ENCODE data around the gene SLITRK1. TPM values are rescaled to one million over a fixed set of nuclear protein-coding genes. Genes with fewer than 3 reads are reported as not detected.
A peak's percentile ranks its signal among the peaks of the same experiment; 100 is the strongest.

Gene SLITRK1
- total and polyA plus RNA-seq, 2 donors from 2014 or later: not detected

GRCh38 chr13:83839146-83839545 is 43.1 kb downstream of the SLITRK1 start:
- peak in 3 of 5 donors; percentile 37 to 86 (median 80) for DNase-seq
- H3K27ac ChIP-seq (ENCODE audit: low read depth in 2 of 2, low read length in 2 of 2): no peak overlapping the region
- no peaks in the 10 kb centered on the region for H3K9me3 ChIP-seq (ENCODE audit: control insufficient read depth in 2 of 3, insufficient read depth in 1 of 3, low read length in 3 of 3)
- intact Hi-C loops (cut with DNase I): no loop called here
- TF ChIP-seq, protein P1, sequence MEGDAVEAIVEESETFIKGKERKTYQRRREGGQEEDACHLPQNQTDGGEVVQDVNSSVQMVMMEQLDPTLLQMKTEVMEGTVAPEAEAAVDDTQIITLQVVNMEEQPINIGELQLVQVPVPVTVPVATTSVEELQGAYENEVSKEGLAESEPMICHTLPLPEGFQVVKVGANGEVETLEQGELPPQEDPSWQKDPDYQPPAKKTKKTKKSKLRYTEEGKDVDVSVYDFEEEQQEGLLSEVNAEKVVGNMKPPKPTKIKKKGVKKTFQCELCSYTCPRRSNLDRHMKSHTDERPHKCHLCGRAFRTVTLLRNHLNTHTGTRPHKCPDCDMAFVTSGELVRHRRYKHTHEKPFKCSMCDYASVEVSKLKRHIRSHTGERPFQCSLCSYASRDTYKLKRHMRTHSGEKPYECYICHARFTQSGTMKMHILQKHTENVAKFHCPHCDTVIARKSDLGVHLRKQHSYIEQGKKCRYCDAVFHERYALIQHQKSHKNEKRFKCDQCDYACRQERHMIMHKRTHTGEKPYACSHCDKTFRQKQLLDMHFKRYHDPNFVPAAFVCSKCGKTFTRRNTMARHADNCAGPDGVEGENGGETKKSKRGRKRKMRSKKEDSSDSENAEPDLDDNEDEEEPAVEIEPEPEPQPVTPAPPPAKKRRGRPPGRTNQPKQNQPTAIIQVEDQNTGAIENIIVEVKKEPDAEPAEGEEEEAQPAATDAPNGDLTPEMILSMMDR (IDR thresholded peaks at IDR 0.05; ENCODE audit: borderline replicate concordance, extremely low read depth, insufficient read depth): no peak
- no peaks in the 10 kb centered on the region for H3K36me3 ChIP-seq (ENCODE audit: control insufficient read depth in 2 of 3, insufficient read depth in 3 of 3, low read length in 3 of 3)
- H3K9ac ChIP-seq (ENCODE audit: low read length in 3 of 3): no peak overlapping the region
- H3K27me3 ChIP-seq (ENCODE audit: control insufficient read depth, insufficient read depth, low read length): no peaks in the 10 kb centered on the region
- no peak for FAIRE-seq
- no peaks in the 10 kb centered on the region for H3K4me1 ChIP-seq (ENCODE audit: control insufficient read depth in 2 of 3, insufficient read depth in 2 of 3, low read depth in 1 of 3, low read length in 3 of 3)
- H3K4me3 ChIP-seq (ENCODE audit: low read length in 3 of 3): no peak overlapping the region

- TF ChIP-seq, protein P1 (IDR thresholded peaks at IDR 0.05; ENCODE audit: borderline replicate concordance, extremely low read depth, insufficient read depth): no peak
- Histone ChIP-seq H3K4me3 (ENCODE audit: low read length in 3 of 3) (no peak overlapping the region), H3K27me3 (ENCODE audit: control insufficient read depth, insufficient read depth, low read length) (no peaks in the 10 kb centered on the region), H3K9ac (ENCODE audit: low read length in 3 of 3) (no peak overlapping the region), H3K27ac (ENCODE audit: low read depth in 2 of 2, low read length in 2 of 2) (no peak overlapping the region), H3K9me3 (ENCODE audit: control insufficient read depth in 2 of 3, insufficient read depth in 1 of 3, low read length in 3 of 3) (no peaks in the 10 kb centered on the region), H3K36me3 (ENCODE audit: control insufficient read depth in 2 of 3, insufficient read depth in 3 of 3, low read length in 3 of 3) (no peaks in the 10 kb centered on the region), H3K4me1 (ENCODE audit: control insufficient read depth in 2 of 3, insufficient read depth in 2 of 3, low read depth in 1 of 3, low read length in 3 of 3) (no peaks in the 10 kb centered on the region)
- no peak for DNase-seq
- intact Hi-C loops (cut with DNase I): no loop called here
- FAIRE-seq: no peak
Measured at GRCh38 chr13:83831796-83832195, 50.5 kb downstream of the SLITRK1 start.

GRCh38 chr13:83829810-83830209 is 52.5 kb downstream of the SLITRK1 start:
- no peak for FAIRE-seq
- intact Hi-C loops (cut with DNase I): no loop called here
- H3K27ac ChIP-seq (ENCODE audit: low read depth in 2 of 2, low read length in 2 of 2): no peak overlapping the region

More at GRCh38 chr13:83829810-83830209, 52.5 kb downstream of the SLITRK1 start:
- no peaks in the 10 kb centered on the region for H3K4me1 ChIP-seq (ENCODE audit: control insufficient read depth in 2 of 3, insufficient read depth in 2 of 3, low read depth in 1 of 3, low read length in 3 of 3)
- no peaks in the 10 kb centered on the region for H3K36me3 ChIP-seq (ENCODE audit: control insufficient read depth in 2 of 3, insufficient read depth in 3 of 3, low read length in 3 of 3)
- no peaks in the 10 kb centered on the region for H3K27me3 ChIP-seq (ENCODE audit: control insufficient read depth, insufficient read depth, low read length)
- H3K9ac ChIP-seq (ENCODE audit: low read length in 3 of 3): no peak overlapping the region
- TF ChIP-seq, protein P1 (IDR thresholded peaks at IDR 0.05; ENCODE audit: borderline replicate concordance, extremely low read depth, insufficient read depth): no peak
- no peak overlapping the region for H3K4me3 ChIP-seq (ENCODE audit: low read length in 3 of 3)
- no peak for DNase-seq
- H3K9me3 ChIP-seq (ENCODE audit: control insufficient read depth in 2 of 3, insufficient read depth in 1 of 3, low read length in 3 of 3): no peaks in the 10 kb centered on the region
